HG03108 (cell line): ENCODE measurements around the gene BDP1.
"Not testable (repeated sequence)": the region's sequence is repeated elsewhere in the genome, so short reads cannot be mapped to it uniquely, and the experiment has no call there.

Experiments used
- ATAC-seq: cut with Tn5 transposase; IDR thresholded peaks from one replicate; pipeline ENCODE4 v1.9.1; 2021; ENCODE audit warnings: moderate library complexity; ENCODE audit not compliant: unreplicated experiment

BDP1 gene

GRCh38 chr5:71563161-71563560, 107.7 kb downstream of the BDP1 start:
- no peak for ATAC-seq

DNA sequence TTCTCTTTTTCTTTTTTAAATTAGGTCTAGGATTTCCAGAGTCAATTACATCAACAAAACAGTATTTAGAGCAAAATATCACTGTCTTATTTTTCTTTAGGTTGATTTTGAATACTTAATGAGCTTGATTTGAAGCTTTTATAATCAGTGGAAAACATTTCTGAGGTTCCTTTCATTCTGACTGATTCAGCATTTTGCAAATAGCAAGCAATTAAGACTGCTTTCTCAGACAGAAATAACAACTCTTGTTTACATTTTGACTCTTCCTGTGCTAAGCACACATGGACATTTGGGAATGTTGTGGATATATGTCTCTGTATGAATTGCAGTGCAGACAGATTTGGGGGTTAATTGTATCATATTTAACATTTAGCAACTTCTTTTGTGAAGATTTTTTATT, 109.4 kb downstream of the BDP1 start:
- ATAC-seq: no peak

GRCh38 chr5:71569748-71570509, 114.5 kb downstream of the BDP1 start:
- no peak for ATAC-seq

DNA sequence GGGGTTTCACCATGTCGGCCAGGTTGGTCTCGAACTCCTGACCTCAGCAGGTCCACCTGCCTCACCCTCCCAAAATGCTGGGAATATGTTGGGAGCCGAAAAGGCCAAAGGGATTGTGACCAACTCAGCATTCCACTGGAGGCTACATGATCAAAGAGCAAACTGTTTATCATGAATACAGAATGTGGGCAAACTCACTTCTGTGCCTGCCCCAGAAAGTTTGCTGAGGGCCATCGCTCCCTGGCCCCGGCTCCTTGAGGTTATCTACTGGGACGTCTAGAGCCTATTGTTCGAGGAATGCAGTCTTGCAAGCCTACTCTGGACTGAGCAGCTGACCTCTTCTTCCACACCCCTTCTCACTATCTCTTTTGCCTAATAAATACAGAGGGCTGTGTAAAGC, 116.4 kb downstream of the BDP1 start:
- not testable (repeated sequence) for ATAC-seq

- no peak for ATAC-seq
These were observed 118.1 kb downstream of the BDP1 start for GRCh38 chr5:71573591-71573990.

GRCh38 chr5:71575588-71575987, 120.1 kb downstream of the BDP1 start:
- ATAC-seq: not testable (repeated sequence)

DNA sequence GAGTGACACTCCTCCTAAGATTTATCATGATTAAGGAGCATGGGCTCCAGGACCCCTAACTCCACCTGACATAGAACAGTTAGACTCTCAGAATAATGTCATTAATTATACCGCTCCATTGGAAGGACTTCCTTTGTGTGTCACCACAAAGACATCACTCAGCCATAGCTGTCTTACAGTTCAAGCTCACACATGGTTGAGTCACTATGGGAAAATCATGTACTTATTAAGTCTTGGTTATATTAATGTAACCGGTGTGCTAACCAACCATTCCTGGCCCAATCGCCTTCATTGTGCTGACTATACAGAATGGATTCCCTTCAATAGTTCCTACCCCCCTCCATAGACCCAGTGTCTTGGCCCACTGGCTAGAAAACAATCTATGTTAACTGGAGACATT, 120.8 kb downstream of the BDP1 start:
- ATAC-seq: no peak

DNA sequence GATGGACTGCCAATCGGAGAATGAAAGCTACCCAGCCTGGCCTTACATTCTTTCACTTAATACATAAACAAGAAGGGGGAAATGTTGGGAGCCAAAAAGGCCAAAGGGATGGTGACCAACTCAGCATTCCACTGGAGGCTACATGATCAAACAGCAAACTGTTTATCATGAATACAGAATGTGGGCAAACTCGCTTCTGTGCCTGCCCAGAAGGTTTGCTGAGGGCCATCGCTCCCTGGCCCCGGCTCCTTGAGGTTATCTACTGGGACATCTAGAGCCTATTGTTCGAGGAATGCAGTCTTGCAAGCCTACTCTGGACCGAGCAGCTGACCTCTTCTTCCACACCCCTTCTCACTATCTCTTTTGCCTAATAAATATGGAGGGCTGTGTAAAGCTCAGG, 122.4 kb downstream of the BDP1 start:
- ATAC-seq: not testable (repeated sequence)

GRCh38 chr5:71582945-71583584, 127.6 kb downstream of the BDP1 start:
- no peak for ATAC-seq

GRCh38 chr5:71586052-71586940, 130.8 kb downstream of the BDP1 start:
- ATAC-seq: no peak

- ATAC-seq: peak; percentile 98
These were observed 131.7 kb downstream of the BDP1 start, which contains the start of gene MCCC2 for GRCh38 chr5:71586941-71587765. MCCC2 (plus strand) TSS chr5:71587340; CDS start chr5:71587426, 86 bp downstream.

DNA sequence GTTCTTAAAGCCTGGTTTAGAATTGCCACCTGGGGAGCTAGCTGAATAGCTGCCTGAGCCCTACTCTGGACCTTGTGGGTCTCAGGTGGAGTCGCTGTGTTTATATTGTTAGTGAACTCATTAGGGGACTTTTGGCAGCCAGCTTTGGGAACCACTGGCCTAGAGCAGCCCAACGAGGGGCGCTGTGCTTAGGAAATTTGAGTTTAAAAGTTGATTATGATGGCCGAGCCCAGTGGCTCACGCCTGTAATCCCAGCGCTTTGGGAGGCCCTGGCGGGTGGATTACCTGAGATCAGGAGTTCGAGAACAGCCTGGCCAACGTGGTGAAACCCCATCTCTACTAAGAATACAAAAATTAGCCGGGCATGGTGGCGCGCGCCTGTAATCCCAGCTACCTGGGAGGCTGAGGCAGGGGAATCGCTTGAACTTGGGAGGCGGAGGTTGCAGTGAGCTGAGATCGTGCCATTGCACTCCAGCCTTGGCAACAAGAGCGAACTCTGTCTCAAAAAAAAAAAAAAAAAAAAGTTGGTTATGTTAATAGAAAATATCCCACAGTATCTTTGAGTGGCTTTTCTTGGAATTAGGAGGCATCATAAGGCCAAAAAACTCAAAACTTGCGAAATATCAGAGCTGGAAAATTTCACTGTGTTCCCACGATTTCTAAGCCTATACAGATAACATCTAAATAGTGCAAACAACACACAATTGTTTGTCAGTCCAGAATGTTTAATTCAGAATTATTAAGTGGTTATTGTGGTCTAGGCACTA, 132.5 kb downstream of the BDP1 start:
- peak; percentile 9 for ATAC-seq

GRCh38 chr5:71588533-71588885, 133.1 kb downstream of the BDP1 start:
- ATAC-seq: no peak

GRCh38 chr5:71589903-71590302, 134.5 kb downstream of the BDP1 start:
- ATAC-seq: no peak

DNA sequence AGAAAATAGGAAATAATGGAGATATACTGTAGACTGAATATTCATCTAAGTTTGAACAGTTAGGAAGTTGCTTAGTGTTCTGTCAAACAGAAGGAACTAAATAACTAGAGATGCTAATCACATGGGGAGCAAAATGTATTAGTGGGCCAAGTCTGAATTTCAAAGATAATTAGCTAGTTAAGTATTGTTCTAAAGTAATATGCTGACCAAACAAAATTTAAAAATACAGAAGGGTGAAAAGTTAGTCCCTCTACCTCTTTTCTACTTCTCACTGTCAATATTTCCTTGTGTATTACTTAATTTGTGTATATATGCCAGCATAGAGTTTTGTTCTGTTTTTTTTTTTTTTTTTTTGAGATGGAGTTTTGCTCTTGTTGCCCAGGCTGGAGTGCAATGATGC, 135.6 kb downstream of the BDP1 start:
- no peak for ATAC-seq

GRCh38 chr5:71596169-71596568, 140.7 kb downstream of the BDP1 start:
- no peak for ATAC-seq

DNA sequence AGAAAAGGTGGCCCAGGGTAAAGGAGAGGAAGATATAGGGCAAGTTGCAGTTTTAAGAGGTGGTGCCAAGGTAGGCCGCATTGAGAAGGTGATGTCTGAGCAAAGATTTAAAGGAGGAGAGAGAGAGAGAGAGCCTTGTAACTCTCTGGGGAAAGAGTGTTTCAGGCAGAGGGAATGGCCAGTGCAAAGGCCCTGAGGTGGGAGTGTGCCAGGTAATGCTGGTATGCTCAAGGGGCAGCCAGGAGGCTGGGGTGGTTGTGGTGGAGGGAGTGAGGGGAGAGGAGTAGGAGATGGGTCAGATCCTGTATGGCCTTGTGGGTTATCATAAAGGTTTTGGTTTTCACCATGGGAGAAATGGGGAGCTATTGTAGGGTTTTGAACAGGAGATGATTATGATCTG, 141.6 kb downstream of the BDP1 start:
- no peak for ATAC-seq

DNA sequence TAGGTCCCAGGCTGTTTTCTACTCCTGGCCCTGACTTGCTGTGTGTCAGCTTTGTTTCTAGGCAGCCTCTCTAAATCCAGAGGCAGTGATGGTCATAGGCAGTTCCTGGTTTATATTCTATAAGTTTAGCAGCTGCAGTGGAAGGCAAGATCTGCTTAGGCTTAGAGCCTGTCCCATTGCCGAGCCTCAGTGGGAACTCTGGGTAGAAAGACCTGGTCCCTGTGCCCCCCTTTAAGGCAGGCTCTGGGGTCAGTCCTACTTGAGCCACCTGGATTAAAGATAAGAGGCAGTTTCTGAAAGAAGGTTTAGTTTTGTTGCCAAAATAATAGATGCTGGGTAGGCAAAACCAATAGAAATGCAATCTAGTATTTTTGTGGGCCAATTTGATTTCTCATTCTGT, 145.3 kb downstream of the BDP1 start:
- ATAC-seq: no peak

- peak; percentile 87 for ATAC-seq
These were observed 146.0 kb downstream of the BDP1 start for GRCh38 chr5:71601222-71602026.
